ENCODE measurements around the gene NPR1.

GRCh38 chr1:153728305-153729066, 50.0 kb downstream of the NPR1 start:
- TF ChIP-seq, protein P1, sequence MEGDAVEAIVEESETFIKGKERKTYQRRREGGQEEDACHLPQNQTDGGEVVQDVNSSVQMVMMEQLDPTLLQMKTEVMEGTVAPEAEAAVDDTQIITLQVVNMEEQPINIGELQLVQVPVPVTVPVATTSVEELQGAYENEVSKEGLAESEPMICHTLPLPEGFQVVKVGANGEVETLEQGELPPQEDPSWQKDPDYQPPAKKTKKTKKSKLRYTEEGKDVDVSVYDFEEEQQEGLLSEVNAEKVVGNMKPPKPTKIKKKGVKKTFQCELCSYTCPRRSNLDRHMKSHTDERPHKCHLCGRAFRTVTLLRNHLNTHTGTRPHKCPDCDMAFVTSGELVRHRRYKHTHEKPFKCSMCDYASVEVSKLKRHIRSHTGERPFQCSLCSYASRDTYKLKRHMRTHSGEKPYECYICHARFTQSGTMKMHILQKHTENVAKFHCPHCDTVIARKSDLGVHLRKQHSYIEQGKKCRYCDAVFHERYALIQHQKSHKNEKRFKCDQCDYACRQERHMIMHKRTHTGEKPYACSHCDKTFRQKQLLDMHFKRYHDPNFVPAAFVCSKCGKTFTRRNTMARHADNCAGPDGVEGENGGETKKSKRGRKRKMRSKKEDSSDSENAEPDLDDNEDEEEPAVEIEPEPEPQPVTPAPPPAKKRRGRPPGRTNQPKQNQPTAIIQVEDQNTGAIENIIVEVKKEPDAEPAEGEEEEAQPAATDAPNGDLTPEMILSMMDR (IDR thresholded peaks at IDR 0.05; ENCODE audit: low read length) = no peak
- no peak for TF ChIP-seq EZH2 (optimal IDR thresholded peaks at IDR 0.05; ENCODE audit: low read depth, low read length)

Data from MM.1S (cell line).